BJ (cell line): ENCODE measurements around the gene BOLA1. TPM values are rescaled to one million over a fixed set of nuclear protein-coding genes. Genes with fewer than 3 reads are reported as not detected.

Experiments
- CTCF ChIA-PET: fragments of 350-600 bp; formaldehyde crosslinking; extraction: SDS; loops from one replicate; lab custom pipeline; 2021; ENCODE audit warnings: antibody characterized with exemption, inconsistent platforms; lab: Yijun Ruan, JAX
- POLR2A ChIA-PET: fragments of 300-600 bp; sonication (Branson Sonifier 250); formaldehyde crosslinking; extraction: SDS; loops from one replicate; lab custom pipeline; 2021; ENCODE audit warnings: antibody characterized with exemption; lab: Charles Lee
- DNase-seq: peaks from one replicate; pipeline ENCODE4 v3.0.0-alpha.2; 2011; ENCODE audit warnings: low read depth
- H3K27me3 ChIP-seq: 2 replicates; pipeline ENCODE4 v1.6.0; 2011; ENCODE audit warnings: low read length; ENCODE audit not compliant: control insufficient read depth, insufficient read depth
- H3K36me3 ChIP-seq: 2 replicates; pipeline ENCODE4 v1.5.1; 2011; ENCODE audit warnings: low read length; ENCODE audit not compliant: control insufficient read depth, insufficient read depth
- H3K4me3 ChIP-seq: 2 replicates; pipeline ENCODE4 v1.5.1; 2011; ENCODE audit warnings: low read depth, mild to moderate bottlenecking, control low read depth, low read length
- CTCF ChIP-seq: IDR thresholded peaks from 2 replicates; pipeline ENCODE4 v1.5.1; 2011; ENCODE audit warnings: low read depth, mild to moderate bottlenecking, control low read depth, inconsistent platforms, low read length, moderate library complexity; ENCODE audit not compliant: insufficient read depth
- polyA plus RNA-seq: library from polyadenylated mRNA; depleted of rRNA; stranded (reverse); fragments of >200 nt; gene quantifications from 2 replicates; pipeline ENCODE4 v1.2.3, GENCODE V29; 2011

Gene BOLA1
- polyA plus RNA-seq, 1 experiment: 21.0 TPM

DNA sequence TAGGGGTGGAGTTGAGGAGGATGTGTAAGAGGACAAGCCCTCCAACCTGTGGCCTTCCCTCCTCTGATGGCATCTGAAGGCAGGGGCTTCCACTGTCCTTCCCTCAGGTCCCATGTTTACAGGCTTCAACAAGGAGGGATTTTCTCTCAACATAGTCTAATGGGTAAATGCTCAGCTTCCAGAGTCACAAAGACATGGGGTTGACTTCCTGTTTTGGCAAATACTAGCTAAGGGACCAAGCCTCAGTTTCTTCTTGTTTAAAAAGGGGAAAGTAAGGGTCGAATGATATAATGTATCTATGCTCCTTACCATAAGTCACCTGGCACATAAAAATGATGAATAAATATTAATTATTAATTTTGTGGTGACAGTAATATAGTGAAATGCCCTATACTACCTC, 15.2 kb downstream of the BOLA1 start:
- CTCF ChIA-PET: interaction anchor here (2.5 kb wide), 1 partner anchor 10 kb away, joined by 10 read pairs; no protein-coding TSS in a partner anchor
- H3K36me3 ChIP-seq: 0 out of 2 replicates have a peak, but pooled peaks cover 3% of the 10 kb centered on the region
- H3K4me3 ChIP-seq: no peak overlapping the region
- POLR2A ChIA-PET: no interaction called here
- H3K27me3 ChIP-seq: no peaks in the 10 kb centered on the region
- no peak for TF ChIP-seq CTCF
- no peak for DNase-seq

- no peak overlapping the region for H3K4me3 ChIP-seq
- no peak for DNase-seq
- ChIA-PET POLR2A (interaction anchor here (1.0 kb wide), 1 partner anchor 27 kb away, joined by 4 read pairs; a partner anchor contains a TSS), CTCF (interaction anchor here (2.5 kb wide), 1 partner anchor 11 kb away, joined by 10 read pairs; no protein-coding TSS in a partner anchor)
- no peaks in the 10 kb centered on the region for H3K27me3 ChIP-seq
- H3K36me3 ChIP-seq: 0 out of 2 replicates have a peak, but pooled peaks cover 3% of the 10 kb centered on the region
- TF ChIP-seq CTCF: no peak
These were observed 16.2 kb downstream of the BOLA1 start for GRCh38 chr1:149915429-149916192.

- H3K27me3 ChIP-seq: no peaks in the 10 kb centered on the region
- 0 out of 2 replicates have a peak, but pooled peaks cover 1% of the 10 kb centered on the region for H3K36me3 ChIP-seq
- DNase-seq: no peak
- CTCF ChIA-PET: interaction anchor here (2.5 kb wide), 1 partner anchor 11 kb away, joined by 10 read pairs; no protein-coding TSS in a partner anchor
- H3K4me3 ChIP-seq: peak overlapping the region; percentile 65
- no peak for TF ChIP-seq CTCF
- POLR2A ChIA-PET: interaction anchor here (1.0 kb wide), 1 partner anchor 28 kb away, joined by 4 read pairs; a partner anchor contains a TSS
These were observed 17.0 kb downstream of the BOLA1 start for GRCh38 chr1:149916193-149916897.

GRCh38 chr1:149916898-149917252, 17.5 kb downstream of the BOLA1 start:
- ChIA-PET POLR2A (no interaction called here), CTCF (no interaction called here)
- TF ChIP-seq CTCF: no peak
- H3K27me3 ChIP-seq: no peaks in the 10 kb centered on the region
- DNase-seq: no peak
- no peaks in the 10 kb centered on the region for H3K36me3 ChIP-seq
- H3K4me3 ChIP-seq: peak overlapping the region; percentile 65

GRCh38 chr1:149917571-149918144, 18.3 kb downstream of the BOLA1 start, which contains the start of gene SV2A:
TSS of gene SV2A (minus strand) at chr1:149917844. CDS start at chr1:149913840, 4,004 bp downstream.
- Histone ChIP-seq H3K4me3 (peak within 1 kb of the TSS; percentile 65), H3K27me3 (no peaks in the 10 kb centered on the region), H3K36me3 (no peaks in the 10 kb centered on the region; the same call in 1 of the 2 replicates)
- ChIA-PET CTCF (no interaction called here), POLR2A (no interaction called here)
- TF ChIP-seq CTCF: no peak
- no peak for DNase-seq
